H1 (cell line): ENCODE results near the gene RESF1.

Experiments
- CTCF ChIP-seq, 3 experiments: IDR thresholded peaks; 1 replicate in 2 of 3; 2 replicates in 1 of 3; pipeline versions ENCODE4 v1.5.1 to v1.6.1; 2011; ENCODE audit warnings: low read length in 3 of 3, mild to moderate bottlenecking in 3 of 3, inconsistent platforms in 2 of 3, low read depth in 1 of 3, moderate library complexity in 1 of 3; ENCODE audit not compliant: insufficient read depth in 1 of 3; ENCODE audit errors: control extremely low read depth in 1 of 3
- EP300 ChIP-seq, 2 experiments: IDR thresholded peaks; 1 replicate in 1 of 2; 2 replicates in 1 of 2; pipeline ENCODE4 v1.6.1; 2011 to 2012; ENCODE audit warnings: low read depth in 2 of 2, low read length in 2 of 2, mild to moderate bottlenecking in 2 of 2, borderline replicate concordance in 1 of 2, inconsistent platforms in 1 of 2, moderate library complexity in 1 of 2
- SP1 ChIP-seq: IDR thresholded peaks from 2 replicates; pipeline ENCODE4 v1.6.1; 2011; ENCODE audit warnings: low read depth, low read length

DNA sequence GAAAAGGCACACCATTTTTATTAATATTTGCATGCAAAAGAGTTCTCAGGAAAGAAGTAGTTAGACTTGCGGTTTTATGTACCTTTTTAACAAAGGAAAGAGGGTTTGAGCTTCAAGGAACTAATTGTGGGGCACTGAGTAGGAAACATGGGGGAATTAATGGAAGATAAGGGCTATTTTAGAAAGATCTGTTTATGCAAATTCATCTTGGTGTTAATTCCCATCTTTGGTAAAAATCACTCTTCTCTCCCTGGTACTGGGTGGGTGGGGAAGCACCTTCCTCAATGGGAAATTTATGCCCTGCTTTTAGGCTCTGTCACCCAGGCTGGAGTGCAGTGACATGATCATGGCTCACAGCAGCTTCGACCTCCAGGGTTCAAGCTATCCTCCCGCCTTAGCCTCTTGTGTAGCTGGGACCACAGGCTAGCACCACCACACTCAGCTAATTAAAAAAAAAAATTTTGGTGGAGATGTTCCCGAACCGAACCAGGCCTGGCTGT, 30.1 kb upstream of the RESF1 start:
- TF ChIP-seq EP300 (IDR thresholded peaks at IDR 0.05; ENCODE audit: borderline replicate concordance in 1 of 2, low read depth in 2 of 2, low read length in 2 of 2) (no peak), CTCF (IDR thresholded peaks at IDR 0.05; ENCODE audit: control extremely low read depth in 1 of 3, insufficient read depth in 1 of 3, low read depth in 1 of 3, low read length in 3 of 3) (no peak), SP1 (no peak)
